ENCODE results near the gene EIF4G3. TPM values are rescaled to one million over a fixed set of nuclear protein-coding genes. Genes with fewer than 3 reads are reported as not detected.
A peak's percentile ranks its signal among the peaks of the same experiment; 100 is the strongest.
"Not testable (repeated sequence)": the region's sequence is repeated elsewhere in the genome, so short reads cannot be mapped to it uniquely, and the experiment has no call there.

The EIF4G3 gene
- total RNA-seq = 64.2 and 66.0 TPM in 2 replicates

- DNase-seq (ENCODE audit: low spot score) = peak; percentile 99
- peaks cover 18% of the 10 kb centered on the region for H3K4me1 Mint-ChIP-seq (ENCODE audit: low read depth)
- H3K9me3 Mint-ChIP-seq = no peaks in the 10 kb centered on the region
- peaks cover 4% of the 10 kb centered on the region for H3K27me3 Mint-ChIP-seq (ENCODE audit: low read depth)
- H3K36me3 Mint-ChIP-seq (ENCODE audit: low read depth) = peaks cover 25% of the 10 kb centered on the region
- H3K4me3 Mint-ChIP-seq (ENCODE audit: low read depth) = peak within 1 kb of the TSS; percentile 86
- intact Hi-C loops (cut with micrococcal nuclease) = loop anchor here (1.0 to 5.0 kb wide), 2 partner anchors 185 to 392 kb away; no protein-coding TSS in a partner anchor
- H3K27ac Mint-ChIP-seq = peak within 1 kb of the TSS; percentile 86
These were observed at the start of gene EIF4G3 for GRCh38 chr1:21176586-21177555. Gene EIF4G3 (minus strand): TSS chr1:21176897. CDS start chr1:21002742, 174,155 bp downstream.

GRCh38 chr1:21225065-21225464 is 48.4 kb upstream of the EIF4G3 start:
- DNase-seq (ENCODE audit: low spot score) = no peak
- Mint-ChIP-seq H3K9me3 (no peaks in the 10 kb centered on the region), H3K27ac (no peak overlapping the region), H3K4me3 (ENCODE audit: low read depth) (no peak overlapping the region), H3K27me3 (ENCODE audit: low read depth) (no peaks in the 10 kb centered on the region), H3K4me1 (ENCODE audit: low read depth) (no peaks in the 10 kb centered on the region), H3K36me3 (ENCODE audit: low read depth) (peaks cover 59% of the 10 kb centered on the region)
- intact Hi-C loops (cut with micrococcal nuclease) = no loop called here

GRCh38 chr1:21220815-21221214 is 44.1 kb upstream of the EIF4G3 start:
- no peaks in the 10 kb centered on the region for H3K27me3 Mint-ChIP-seq (ENCODE audit: low read depth)
- no peaks in the 10 kb centered on the region for H3K4me1 Mint-ChIP-seq (ENCODE audit: low read depth)
- no peak for DNase-seq (ENCODE audit: low spot score)
- intact Hi-C loops (cut with micrococcal nuclease) = no loop called here
- no peak overlapping the region for H3K4me3 Mint-ChIP-seq (ENCODE audit: low read depth)
- no peaks in the 10 kb centered on the region for H3K9me3 Mint-ChIP-seq
- H3K36me3 Mint-ChIP-seq (ENCODE audit: low read depth) = peaks cover 37% of the 10 kb centered on the region
- H3K27ac Mint-ChIP-seq = no peak overlapping the region

GRCh38 chr1:21219674-21220073 is 43.0 kb upstream of the EIF4G3 start:
- Mint-ChIP-seq H3K27ac (no peak overlapping the region), H3K4me3 (ENCODE audit: low read depth) (no peak overlapping the region), H3K4me1 (ENCODE audit: low read depth) (no peaks in the 10 kb centered on the region), H3K9me3 (no peaks in the 10 kb centered on the region), H3K27me3 (ENCODE audit: low read depth) (no peaks in the 10 kb centered on the region), H3K36me3 (ENCODE audit: low read depth) (peaks cover 30% of the 10 kb centered on the region)
- no peak for DNase-seq (ENCODE audit: low spot score)
- intact Hi-C loops (cut with micrococcal nuclease) = loop anchor here (5.0 kb wide), 1 partner anchor 148 kb away; no protein-coding TSS in a partner anchor

- Mint-ChIP-seq H3K4me1 (ENCODE audit: low read depth) (no peaks in the 10 kb centered on the region), H3K27ac (no peak overlapping the region), H3K36me3 (ENCODE audit: low read depth) (peaks cover 20% of the 10 kb centered on the region), H3K27me3 (ENCODE audit: low read depth) (no peaks in the 10 kb centered on the region), H3K4me3 (ENCODE audit: low read depth) (no peak overlapping the region), H3K9me3 (no peaks in the 10 kb centered on the region)
- intact Hi-C loops (cut with micrococcal nuclease) = loop anchor here (5.0 kb wide), 1 partner anchor 149 kb away; no protein-coding TSS in a partner anchor
- DNase-seq (ENCODE audit: low spot score) = peak; percentile 35
These were observed 41.3 kb upstream of the EIF4G3 start for GRCh38 chr1:21217812-21218596.

GRCh38 chr1:21216835-21217811 is 40.4 kb upstream of the EIF4G3 start:
- peaks cover 17% of the 10 kb centered on the region for H3K36me3 Mint-ChIP-seq (ENCODE audit: low read depth)
- H3K27me3 Mint-ChIP-seq (ENCODE audit: low read depth) = peaks cover under 1% of the 10 kb centered on the region
- no peak overlapping the region for H3K27ac Mint-ChIP-seq
- H3K4me1 Mint-ChIP-seq (ENCODE audit: low read depth) = no peaks in the 10 kb centered on the region
- peak; percentile 48 for DNase-seq (ENCODE audit: low spot score)
- H3K4me3 Mint-ChIP-seq (ENCODE audit: low read depth) = no peak overlapping the region
- no peaks in the 10 kb centered on the region for H3K9me3 Mint-ChIP-seq
- intact Hi-C loops (cut with micrococcal nuclease) = loop anchor here (5.0 kb wide), 1 partner anchor 150 kb away; no protein-coding TSS in a partner anchor

GRCh38 chr1:21212126-21212525 is 35.4 kb upstream of the EIF4G3 start:
- H3K4me3 Mint-ChIP-seq (ENCODE audit: low read depth) = no peak overlapping the region
- no peak for DNase-seq (ENCODE audit: low spot score)

GRCh38 chr1:21208137-21208700 is 31.5 kb upstream of the EIF4G3 start:
- H3K9me3 Mint-ChIP-seq; DNase-seq (ENCODE audit: low spot score); H3K27ac Mint-ChIP-seq; H3K36me3 Mint-ChIP-seq (ENCODE audit: low read depth); H3K4me1 Mint-ChIP-seq (ENCODE audit: low read depth); H3K4me3 Mint-ChIP-seq (ENCODE audit: low read depth); intact Hi-C loops (cut with micrococcal nuclease): not testable (repeated sequence)
- H3K27me3 Mint-ChIP-seq (ENCODE audit: low read depth) = peaks cover 11% of the 10 kb centered on the region

More at GRCh38 chr1:21212126-21212525, 35.4 kb upstream of the EIF4G3 start:
- intact Hi-C loops (cut with micrococcal nuclease) = no loop called here
- Mint-ChIP-seq H3K27me3 (ENCODE audit: low read depth) (peaks cover 11% of the 10 kb centered on the region), H3K36me3 (ENCODE audit: low read depth) (no peaks in the 10 kb centered on the region), H3K4me1 (ENCODE audit: low read depth) (peaks cover 2% of the 10 kb centered on the region), H3K27ac (no peak overlapping the region), H3K9me3 (no peaks in the 10 kb centered on the region)

- Mint-ChIP-seq H3K27me3 (ENCODE audit: low read depth) (peaks cover 3% of the 10 kb centered on the region), H3K36me3 (ENCODE audit: low read depth) (no peaks in the 10 kb centered on the region), H3K9me3 (no peaks in the 10 kb centered on the region), H3K4me3 (ENCODE audit: low read depth) (no peak overlapping the region), H3K27ac (no peak overlapping the region), H3K4me1 (ENCODE audit: low read depth) (peaks cover 2% of the 10 kb centered on the region)
- DNase-seq (ENCODE audit: low spot score) = no peak
- intact Hi-C loops (cut with micrococcal nuclease) = no loop called here
These were observed 29.4 kb upstream of the EIF4G3 start for GRCh38 chr1:21206117-21206516.

- intact Hi-C loops (cut with micrococcal nuclease) = no loop called here
- no peaks in the 10 kb centered on the region for H3K9me3 Mint-ChIP-seq
- H3K36me3 Mint-ChIP-seq (ENCODE audit: low read depth) = no peaks in the 10 kb centered on the region
- no peak overlapping the region for H3K27ac Mint-ChIP-seq
- no peak overlapping the region for H3K4me3 Mint-ChIP-seq (ENCODE audit: low read depth)
- H3K4me1 Mint-ChIP-seq (ENCODE audit: low read depth) = peaks cover 2% of the 10 kb centered on the region
- no peak for DNase-seq (ENCODE audit: low spot score)
- peaks cover 2% of the 10 kb centered on the region for H3K27me3 Mint-ChIP-seq (ENCODE audit: low read depth)
These were observed 28.7 kb upstream of the EIF4G3 start for GRCh38 chr1:21205416-21205815.

GRCh38 chr1:21201650-21202049 is 25.0 kb upstream of the EIF4G3 start:
- no peaks in the 10 kb centered on the region for H3K9me3 Mint-ChIP-seq
- no peaks in the 10 kb centered on the region for H3K4me1 Mint-ChIP-seq (ENCODE audit: low read depth)
- H3K36me3 Mint-ChIP-seq (ENCODE audit: low read depth) = no peaks in the 10 kb centered on the region
- intact Hi-C loops (cut with micrococcal nuclease) = no loop called here
- no peak overlapping the region for H3K27ac Mint-ChIP-seq
- H3K4me3 Mint-ChIP-seq (ENCODE audit: low read depth) = no peak overlapping the region
- peaks cover 5% of the 10 kb centered on the region for H3K27me3 Mint-ChIP-seq (ENCODE audit: low read depth)
- no peak for DNase-seq (ENCODE audit: low spot score)

All from activated T-helper 2 cell treated with anti-CD3 and anti-CD28 coated beads, Interferon-gamma antibody, Interleukin-2, Interleukin-4, amounts not matched to agents 10 μg/mL and 5 μg/mL and 100 μg/mL, durations not matched to agents 14 hours and 24 hours and 36 hours (primary cell).